Liver (tissue), 3 donors: ENCODE measurements around the gene HIPK3.

Source experiments
- CTCF ChIP-seq: fragments of 150-350 bp; IDR thresholded peaks from 2 replicates; pipeline ENCODE4 v1.5.1; 2017; ENCODE audit warnings: improper control_type of control experiment, low read depth, low read length; ENCODE audit not compliant: missing input control
- RXRA ChIP-seq, 2 donors: IDR thresholded peaks; 2 replicates each; pipeline ENCODE4 v1.6.1; 2017 to 2018; ENCODE audit warnings: antibody characterized with exemption in 2 of 2, mild to moderate bottlenecking in 1 of 2
- ZBTB33 ChIP-seq: IDR thresholded peaks from 2 replicates; pipeline ENCODE4 v1.6.1; 2016; ENCODE audit warnings: antibody characterized with exemption
- donor health status: healthy.
- donor health status: healthy.

- no peak for TF ChIP-seq CTCF
- no peak for TF ChIP-seq RXRA (IDR thresholded peaks at IDR 0.05)
- TF ChIP-seq ZBTB33: no peak
Observed at GRCh38 chr11:33366918-33367317, 109.7 kb downstream of the HIPK3 start.
